Activated CD4-positive, alpha-beta T cell treated with anti-CD3 and anti-CD28 coated beads, Interleukin-2, amount 50 U/mL, for 24 hours (primary cell): ENCODE measurements around the gene NEK6.

Experiments
- DNase-seq, 2 donors: peaks; one replicate each; pipeline ENCODE4 v3.0.0-alpha.2; 2020; ENCODE audit warnings: low read depth in 1 of 2, low spot score in 1 of 2

The NEK6 gene

GRCh38 chr9:124257844-124258606 is at the start of gene NEK6:
Gene NEK6 (plus strand): TSS chr9:124257949. CDS start chr9:124301965, 44,016 bp downstream.
- DNase-seq = no peak

GRCh38 chr9:124208571-124208970 is 49.2 kb upstream of the NEK6 start:
- no peak for DNase-seq

GRCh38 chr9:124209279-124209678 is 48.5 kb upstream of the NEK6 start:
- no peak for DNase-seq

- no peak for DNase-seq
Observed at GRCh38 chr9:124209774-124210173, 48.0 kb upstream of the NEK6 start.

- peak in 1 of 2 donors; percentile 47 for DNase-seq
Observed at GRCh38 chr9:124210697-124211096, 47.1 kb upstream of the NEK6 start.

GRCh38 chr9:124212381-124213050 is 45.2 kb upstream of the NEK6 start:
- DNase-seq = no peak

GRCh38 chr9:124213396-124213795 is 44.4 kb upstream of the NEK6 start:
- DNase-seq = no peak

GRCh38 chr9:124214116-124214515 is 43.6 kb upstream of the NEK6 start:
- DNase-seq = no peak

GRCh38 chr9:124214596-124215367 is 43.0 kb upstream of the NEK6 start:
- DNase-seq = no peak

- DNase-seq = no peak
Observed at GRCh38 chr9:124215368-124215910, 42.3 kb upstream of the NEK6 start.

- DNase-seq = no peak
Observed at GRCh38 chr9:124215956-124216355, 41.8 kb upstream of the NEK6 start.

GRCh38 chr9:124216474-124217176 is 41.1 kb upstream of the NEK6 start:
- peak in 1 of 2 donors; percentile 51 for DNase-seq

- DNase-seq = no peak
Observed at GRCh38 chr9:124217836-124218437, 39.8 kb upstream of the NEK6 start.

GRCh38 chr9:124218438-124218982 is 39.2 kb upstream of the NEK6 start:
- DNase-seq = no peak

GRCh38 chr9:124218987-124219461 is 38.7 kb upstream of the NEK6 start:
- DNase-seq = no peak

- DNase-seq = no peak
Observed at GRCh38 chr9:124220946-124221451, 36.8 kb upstream of the NEK6 start.

- no peak for DNase-seq
Observed at GRCh38 chr9:124221676-124222075, 36.1 kb upstream of the NEK6 start.

GRCh38 chr9:124222109-124222508 is 35.6 kb upstream of the NEK6 start:
- DNase-seq = no peak

GRCh38 chr9:124222918-124223720 is 34.6 kb upstream of the NEK6 start:
- DNase-seq = no peak
